HepG2 (cell line): Measurements from ENCODE around the gene ATOH7. TPM values are rescaled to one million over a fixed set of nuclear protein-coding genes. Genes with fewer than 3 reads are reported as not detected.

ENCODE experiments used
- ATAC-seq: fragments of 200-7000 bp; cut with Tn5 transposase; 3 replicates; pipeline ENCODE4 v1.9.1; 2020; ENCODE audit warnings: mild to moderate bottlenecking, moderate library complexity
- BruUV-seq: library from RNA; stranded (reverse); fragments of 400-500 nt; replicated peaks from 2 replicates; lab custom pipeline; 2021; lab: Mats Ljungman, UMichigan
- CTCF ChIA-PET: fragments of 300-600 bp; formaldehyde crosslinking; extraction: SDS; loops from one replicate; lab custom pipeline; 2021; ENCODE audit warnings: low total read pairs, inconsistent platforms, low intra/inter-chr PET ratio; lab: Yijun Ruan, JAX
- POLR2A ChIA-PET: fragments of 350-600 bp; sonication (Branson Sonifier 250); formaldehyde crosslinking; loops from one replicate; lab custom pipeline; 2020; ENCODE audit warnings: antibody characterized with exemption, inconsistent platforms; lab: Yijun Ruan, JAX
- DNase-seq: peaks from one replicate; pipeline ENCODE4 v3.0.0-alpha.2; 2015; ENCODE audit warnings: low spot score
- FAIRE-seq: peaks from 3 replicates; lab custom pipeline; 2011; peaks lifted over from hg19 to GRCh38; lab: Jason Lieb, UNC
- H2AFZ ChIP-seq: one replicate; pipeline ENCODE4 v1.6.1; 2011; ENCODE audit warnings: low read length, inconsistent platforms
- H3K27ac ChIP-seq: fragments of 300-600 bp; 3 replicates; pipeline ENCODE4 v1.8.0; 2011; ENCODE audit warnings: mixed run types, mild to moderate bottlenecking, mixed read lengths, low read length, inconsistent platforms; ENCODE audit not compliant: insufficient read depth; ENCODE audit errors: extremely low read length
- H3K27me3 ChIP-seq, 2 experiments: fragments of 200-600 bp in 1 of 2; 2 replicates in 1 of 2; 3 replicates in 1 of 2; pipeline versions ENCODE4 v1.6.0 to v1.8.0; 2011; ENCODE audit warnings: low read length in 2 of 2, mild to moderate bottlenecking in 2 of 2, moderate library complexity in 2 of 2, inconsistent platforms in 1 of 2; ENCODE audit not compliant: insufficient read depth in 2 of 2, control insufficient read depth in 1 of 2
- H3K36me3 ChIP-seq, 2 experiments: fragments of 200-600 bp in 1 of 2; replicated peaks in 1 of 2; 2 replicates in 1 of 2; 3 replicates in 1 of 2; pipeline versions ENCODE4 v1.5.1 to v1.8.0; 2011; ENCODE audit warnings: low read length in 2 of 2, inconsistent platforms in 1 of 2; ENCODE audit not compliant: insufficient read depth in 2 of 2, control insufficient read depth in 1 of 2
- H3K4me1 ChIP-seq: 2 replicates; pipeline ENCODE4 v1.5.1; 2012; ENCODE audit warnings: low read length, inconsistent platforms; ENCODE audit not compliant: insufficient read depth
- H3K4me2 ChIP-seq: 2 replicates; pipeline ENCODE4 v1.6.0; 2011; ENCODE audit warnings: low read depth, low read length, inconsistent platforms
- H3K4me3 ChIP-seq, 3 experiments: fragments of 200-600 bp in 1 of 3; sonication (generic), shearing (Covaris generic) in 1 of 3; replicated peaks in 1 of 3; 2 replicates each; pipeline ENCODE4 v1.5.1; 2011 to 2016; ENCODE audit warnings: low read length in 3 of 3, inconsistent platforms in 2 of 3, low read depth in 2 of 3, mild to moderate bottlenecking in 2 of 3, control low read depth in 1 of 3, mixed read lengths in 1 of 3; ENCODE audit not compliant: insufficient read depth in 1 of 3
- H3K79me2 ChIP-seq: one replicate; pipeline ENCODE4 v1.6.1; 2011; ENCODE audit warnings: low read length, inconsistent platforms; ENCODE audit not compliant: insufficient read depth
- H3K9ac ChIP-seq: 2 replicates; pipeline ENCODE4 v1.6.0; 2011; ENCODE audit warnings: mild to moderate bottlenecking, low read depth, low read length, inconsistent platforms; ENCODE audit not compliant: insufficient read depth
- H3K9me3 ChIP-seq: 2 replicates; pipeline ENCODE4 v1.5.1; 2012; ENCODE audit warnings: mild to moderate bottlenecking, low read length
- H4K20me1 ChIP-seq: 2 replicates; pipeline ENCODE4 v1.6.0; 2011; ENCODE audit warnings: inconsistent platforms, mild to moderate bottlenecking, low read length, moderate library complexity; ENCODE audit not compliant: insufficient read depth
- CHCHD3 ChIP-seq: sonication (generic); formaldehyde crosslinking; IDR thresholded peaks from 2 replicates; pipeline ENCODE4 v1.8.0; 2022; ENCODE audit warnings: mild to moderate bottlenecking, missing genetic modification reagents, moderate library complexity
- ELF3 ChIP-seq: IDR thresholded peaks from 2 replicates; pipeline ENCODE4 v1.6.1; 2016; ENCODE audit warnings: missing genetic modification reagents, missing compliant biosample characterization
- ETV5 ChIP-seq: IDR thresholded peaks from 2 replicates; pipeline ENCODE4 v1.6.1; 2018; ENCODE audit warnings: missing biosample characterization, missing genetic modification reagents, inconsistent platforms, borderline replicate concordance
- GATAD2A ChIP-seq: IDR thresholded peaks from 2 replicates; pipeline ENCODE4 v1.6.1; 2016
- HMGXB4 ChIP-seq, 2 experiments: sonication (generic) in 1 of 2; formaldehyde crosslinking in 1 of 2; IDR thresholded peaks; 2 replicates each; pipeline versions ENCODE4 v1.4.0 to v1.6.1; 2018 to 2020; ENCODE audit warnings: missing genetic modification reagents in 2 of 2, borderline replicate concordance in 1 of 2, low read depth in 1 of 2, mild to moderate bottlenecking in 1 of 2, missing biosample characterization in 1 of 2
- IKZF5 ChIP-seq: IDR thresholded peaks from 2 replicates; pipeline ENCODE4 v1.6.1; 2018; ENCODE audit warnings: missing genetic modification reagents, mild to moderate bottlenecking, missing compliant biosample characterization
- KLF16 ChIP-seq, 2 experiments: sonication (generic) in 1 of 2; formaldehyde crosslinking in 1 of 2; IDR thresholded peaks; 2 replicates each; pipeline versions ENCODE4 v1.6.1 to v1.8.0; 2016 to 2023; ENCODE audit warnings: missing genetic modification reagents in 2 of 2, missing compliant biosample characterization in 1 of 2
- NR2F1 ChIP-seq, 2 experiments: fragments of 450-650 bp in 1 of 2; formaldehyde crosslinking in 1 of 2; IDR thresholded peaks; 2 replicates each; pipeline versions ENCODE4 v1.5.0 to v1.6.1; 2016 to 2020; ENCODE audit warnings: mild to moderate bottlenecking in 1 of 2, missing compliant biosample characterization in 1 of 2, missing genetic modification reagents in 1 of 2, moderate library complexity in 1 of 2
- REPIN1 ChIP-seq: sonication (generic); formaldehyde crosslinking; IDR thresholded peaks from 2 replicates; pipeline ENCODE4 v1.8.0; 2022; ENCODE audit warnings: missing genetic modification reagents, low read depth, mild to moderate bottlenecking, borderline replicate concordance
- SMC3 ChIP-seq: IDR thresholded peaks from 2 replicates; pipeline ENCODE4 v1.6.1; 2011; ENCODE audit warnings: low read length, improper control_type of control experiment
- STAG1 ChIP-seq: sonication (generic); formaldehyde crosslinking; IDR thresholded peaks from 2 replicates; pipeline ENCODE4 v1.4.0; 2020; ENCODE audit warnings: missing genetic modification reagents
- ZMYM3 ChIP-seq: sonication (generic); formaldehyde crosslinking; IDR thresholded peaks from 2 replicates; pipeline ENCODE4 v1.5.1; 2020; ENCODE audit warnings: mild to moderate bottlenecking, missing genetic modification reagents
- ZNF232 ChIP-seq: sonication (generic); formaldehyde crosslinking; IDR thresholded peaks from 2 replicates; pipeline ENCODE4 v1.4.0; 2020; ENCODE audit warnings: missing genetic modification reagents, borderline replicate concordance
- ZNF414 ChIP-seq: sonication (generic); formaldehyde crosslinking; IDR thresholded peaks from 2 replicates; pipeline ENCODE4 v1.5.0; 2020; ENCODE audit warnings: missing genetic modification reagents
- ZNF574 ChIP-seq: sonication (generic); formaldehyde crosslinking; IDR thresholded peaks from 2 replicates; pipeline ENCODE4 v1.4.0; 2020; ENCODE audit warnings: missing genetic modification reagents
- ZNF614 ChIP-seq: IDR thresholded peaks from 2 replicates; pipeline ENCODE4 v1.6.1; 2018; ENCODE audit warnings: missing biosample characterization, missing genetic modification reagents, inconsistent platforms, borderline replicate concordance
- WGBS: methylation state at CpG from one replicate; pipeline ENCODE4 v1.1.6; 2017; ENCODE audit warnings: low lambda C conversion rate; 5-methylcytosine and 5-hydroxymethylcytosine counted together
- in situ Hi-C: cut with HindIII; loops from 2 replicates; pipeline ENCODE4 v1.10.0; 2017; ENCODE audit warnings: low pct_unique_long_range_greater_than_20kb; ENCODE audit not compliant: extremely low pct_ligation_motif_present
- intact Hi-C: fragments of 100-400 bp; cut with micrococcal nuclease; formaldehyde crosslinking; loops from one replicate; pipeline ENCODE4 v1.10.0; 2022; ENCODE audit not compliant: unreplicated experiment
- polyA plus RNA-seq, 8 experiments: library from polyadenylated mRNA; depleted of rRNA in 3 of 8; stranded (reverse) in 7 of 8; unstranded in 1 of 8; fragments of >200 nt; fragmentation: Illumina TruSeq in 4 of 8; extraction: Trizol in 4 of 8; gene quantifications; 2 replicates each; pipeline versions ENCODE4 v1.2.1 to v1.2.3, GENCODE V29; 2011 to 2016; ENCODE audit warnings: low read depth in 4 of 8, missing spikeins in 1 of 8, mixed read lengths in 1 of 8; ENCODE audit not compliant: insufficient read depth in 1 of 8
- total RNA-seq, 5 experiments: library from RNA; depleted of rRNA; stranded (reverse); fragments of >200 nt; fragmentation: Illumina TruSeq; extraction: Trizol; gene quantifications; 2 replicates each; pipeline ENCODE4 v1.2.3, GENCODE V29; 2016; ENCODE audit warnings: low read depth in 1 of 5

ATOH7 gene
- total and polyA plus RNA-seq, 2 of the 13 experiments (the other 11 are each of a cell fraction or from before 2014, with no cell fraction given) = 0.07 to 0.11 TPM

- Histone ChIP-seq H3K4me2 (peak overlapping the region; percentile 36; the same call in 1 of the 2 replicates), H3K79me2 (no peaks in the 10 kb centered on the region), H4K20me1 (no peaks in the 10 kb centered on the region), H3K27me3 (0 out of 5 replicates have a peak, but pooled peaks cover 0 to 3% of the 10 kb centered on the region in 2 experiments), H3K36me3 (no peaks in the 10 kb centered on the region), H3K9ac (no peak overlapping the region), H3K27ac (no peak overlapping the region), H2AFZ (no peak overlapping the region), H3K4me1 (peaks cover 7% of the 10 kb centered on the region; the same call in 1 of the 2 replicates), H3K4me3 (peak overlapping the region in 1 of 3 experiments; percentile 11; a peak in 1 of 6 replicates), H3K9me3 (no peaks in the 10 kb centered on the region)
- no TSS peak for BruUV-seq
- peak; percentile 91 for FAIRE-seq
- peak; percentile 97 for ATAC-seq
- CTCF ChIA-PET = interaction anchor here (0.9 to 2.0 kb wide), 3 partner anchors 126 to 421 kb away, joined by 3 to 11 read pairs (median 3); no protein-coding TSS in a partner anchor
- in situ Hi-C loops = loop anchor here (10.0 kb wide), 1 partner anchor 124 kb away; no protein-coding TSS in a partner anchor
- intact Hi-C loops = loop anchor here (1.0 to 5.0 kb wide), 4 partner anchors 51 to 420 kb away; no protein-coding TSS in a partner anchor
- WGBS = 32% methylated on average over 10 of the region's 10 CpGs
- peak; percentile 72 for DNase-seq
- POLR2A ChIA-PET = no interaction called here
- TF ChIP-seq SMC3 = peak; percentile 93
- TF ChIP-seq ETV5 (CRISPR knock-in tag) = peak; percentile 16; the same call in 1 of the 2 replicates
- 0 out of 2 replicates have a peak, but pooled peaks have one; percentile 20 for TF ChIP-seq ZNF574 (CRISPR knock-in tag)
- TF ChIP-seq ELF3 (CRISPR knock-in tag) = 0 out of 2 replicates have a peak, but pooled peaks have one; percentile 37
- TF ChIP-seq REPIN1 (CRISPR knock-in tag) = 0 out of 2 replicates have a peak, but pooled peaks have one; percentile 24
- 0 out of 4 replicates have a peak, but pooled peaks of 1 of the 2 experiments have one; percentile 50 for TF ChIP-seq KLF16 (CRISPR knock-in tag; IDR thresholded peaks at IDR 0.05)
- 0 out of 2 replicates have a peak, but pooled peaks have one; percentile 47 for TF ChIP-seq ZNF614 (CRISPR knock-in tag)
- no peak for TF ChIP-seq ZNF414 (CRISPR knock-in tag)
- peak; percentile 28; the same call in 1 of the 2 replicates for TF ChIP-seq IKZF5 (CRISPR knock-in tag)
- no peak for TF ChIP-seq CHCHD3 (CRISPR knock-in tag)
- no peak for TF ChIP-seq NR2F1 (CRISPR knock-in tag; IDR thresholded peaks at IDR 0.05)
- TF ChIP-seq GATAD2A (CRISPR knock-in tag) = 0 out of 2 replicates have a peak, but pooled peaks have one; percentile 27
- peak; percentile 96 for TF ChIP-seq STAG1 (CRISPR knock-in tag)
- 0 out of 2 replicates have a peak, but pooled peaks have one; percentile 21 for TF ChIP-seq ZMYM3 (CRISPR knock-in tag)
- TF ChIP-seq ZNF232 = no peak
- TF ChIP-seq HMGXB4 (CRISPR knock-in tag; IDR thresholded peaks at IDR 0.05; ENCODE audit: borderline replicate concordance in 1 of 2, low read depth in 1 of 2) = peak; percentile 34 to 64; a peak in 1 of 4 replicates
These were observed 23.4 kb downstream of the ATOH7 start for GRCh38 chr10:68208424-68209042.
